Transverse colon (tissue), 4 donors: ENCODE results near the gene SMURF2.

ENCODE experiments used
- CTCF ChIP-seq, 5 experiments: fragments of 200-600 bp in 3 of 5; fragments of 450-650 bp in 2 of 5; sonication (generic) in 3 of 5; IDR thresholded peaks; 1 replicate in 2 of 5; 2 replicates in 3 of 5; pipeline ENCODE4 v1.5.1; 2016 to 2017; ENCODE audit warnings: antibody characterized with exemption in 5 of 5, inconsistent platforms in 3 of 5, mild to moderate bottlenecking in 2 of 5, moderate library complexity in 1 of 5
- POLR2A ChIP-seq: fragments of 450-650 bp; IDR thresholded peaks from one replicate; pipeline ENCODE4 v1.6.1; 2016; ENCODE audit warnings: antibody characterized with exemption, mild to moderate bottlenecking, moderate library complexity
- POLR2AphosphoS5 ChIP-seq, 3 donors: sonication (generic); formaldehyde crosslinking; IDR thresholded peaks; one replicate each; pipeline ENCODE4 v1.6.1; 2016; ENCODE audit warnings: antibody characterized with exemption in 3 of 3

DNA sequence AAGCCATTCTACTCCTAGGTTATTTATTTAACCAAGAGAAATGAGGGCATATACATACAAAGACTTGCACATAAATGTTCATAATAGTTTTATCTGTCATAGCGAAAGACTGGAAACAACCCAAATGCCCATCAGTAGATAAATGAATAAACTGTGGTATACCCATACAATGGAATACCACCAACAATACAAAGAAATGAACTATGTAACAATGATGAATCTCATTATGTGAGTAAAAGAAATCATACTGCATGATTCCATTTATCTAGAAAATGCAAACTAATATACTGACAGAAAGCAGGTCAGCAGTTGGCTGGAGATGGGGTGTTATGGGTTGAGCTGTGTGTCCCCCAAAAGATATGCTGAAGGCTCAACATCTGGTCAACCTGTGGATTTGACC is 98.0 kb downstream of the SMURF2 start:
- TF ChIP-seq POLR2A: no peak
- no peak for TF ChIP-seq CTCF (IDR thresholded peaks at IDR 0.05)
- TF ChIP-seq POLR2AphosphoS5 (IDR thresholded peaks at IDR 0.05): no peak
